ENCODE measurements around the gene FRMD8.

The FRMD8 gene

GRCh38 chr11:65353900-65354264 lies 32.6 kb upstream of the FRMD8 start:
- H3K4me3 ChIP-seq (ENCODE audit: low read depth, low read length): peak overlapping the region; percentile 54
- no peak for TF ChIP-seq CTCF (IDR thresholded peaks at IDR 0.05; ENCODE audit: low read depth, low read length)

- TF ChIP-seq CTCF (IDR thresholded peaks at IDR 0.05; ENCODE audit: low read depth, low read length): no peak
- peak within 1 kb of the TSS; percentile 58 for H3K4me3 ChIP-seq (ENCODE audit: low read depth, low read length)
Measured at GRCh38 chr11:65354265-65355012, 32.0 kb upstream of the FRMD8 start, which contains the start of gene TIGD3. TIGD3 (plus strand) TSS chr11:65354751; CDS start chr11:65355809, 1,058 bp downstream.

GRCh38 chr11:65355013-65355775 lies 31.2 kb upstream of the FRMD8 start:
- peak overlapping the region; percentile 58 for H3K4me3 ChIP-seq (ENCODE audit: low read depth, low read length)
- TF ChIP-seq CTCF (IDR thresholded peaks at IDR 0.05; ENCODE audit: low read depth, low read length): no peak

- H3K4me3 ChIP-seq (ENCODE audit: low read depth, low read length): no peak overlapping the region
- no peak for TF ChIP-seq CTCF (IDR thresholded peaks at IDR 0.05; ENCODE audit: low read depth, low read length)
Measured at GRCh38 chr11:65355776-65356393, 30.6 kb upstream of the FRMD8 start.

GRCh38 chr11:65356394-65356972 lies 30.0 kb upstream of the FRMD8 start:
- TF ChIP-seq CTCF (IDR thresholded peaks at IDR 0.05; ENCODE audit: low read depth, low read length): no peak
- H3K4me3 ChIP-seq (ENCODE audit: low read depth, low read length): no peak overlapping the region

- H3K4me3 ChIP-seq (ENCODE audit: low read depth, low read length): no peak overlapping the region
- TF ChIP-seq CTCF (IDR thresholded peaks at IDR 0.05; ENCODE audit: low read depth, low read length): no peak
Measured at GRCh38 chr11:65357856-65358356, 28.5 kb upstream of the FRMD8 start.
